ENCODE data around the gene NCKAP5. TPM values are rescaled to one million over a fixed set of nuclear protein-coding genes. Genes with fewer than 3 reads are reported as not detected.

NCKAP5 gene
- polyA plus RNA-seq, 2 of the 4 experiments (the other 2 are of a cell fraction): 3.0 to 4.1 TPM

DNA sequence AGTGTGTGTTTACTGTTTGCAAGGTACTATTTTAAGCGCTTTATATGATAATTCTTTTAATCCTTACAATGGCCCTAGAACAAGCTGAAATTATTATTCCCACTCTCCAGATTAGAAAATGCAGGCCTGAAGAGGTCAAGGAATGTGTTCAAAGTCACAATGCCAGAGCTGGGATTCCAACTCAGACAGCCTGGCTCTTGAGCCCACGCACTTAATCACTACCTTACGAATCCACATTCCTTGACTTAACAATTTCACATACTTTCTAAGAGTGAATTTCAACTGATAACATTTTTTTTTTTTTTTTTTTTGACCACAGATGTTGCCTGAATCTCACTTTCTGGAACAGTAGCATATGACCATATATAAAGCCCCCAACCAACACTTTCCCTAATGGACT is 400.3 kb downstream of the NCKAP5 start:
- POLR2A ChIA-PET: no interaction called here
- Histone ChIP-seq H3K4me1 (peaks cover 10% of the 10 kb centered on the region), H3K4me2 (no peak overlapping the region), H3K27ac (no peak overlapping the region), H3K4me3 (no peak overlapping the region), H3K9me3 (no peaks in the 10 kb centered on the region)
- no peak for TF ChIP-seq EP300 (IDR thresholded peaks at IDR 0.05)
- no peak for TF ChIP-seq FOSB (CRISPR knock-in tag; IDR thresholded peaks at IDR 0.05)
- no peak for TF ChIP-seq ATOH8 (CRISPR knock-in tag; IDR thresholded peaks at IDR 0.05; ENCODE audit: low read depth)
- TF ChIP-seq PHF8 (IDR thresholded peaks at IDR 0.05; ENCODE audit: borderline replicate concordance, low read depth): no peak
- no peak for TF ChIP-seq KDM1A (IDR thresholded peaks at IDR 0.05; ENCODE audit: low read depth)
- TF ChIP-seq HOXB13 (CRISPR knock-in tag; IDR thresholded peaks at IDR 0.05; ENCODE audit: low read depth): no peak
- TF ChIP-seq NFE2L2 (conservative IDR thresholded peaks at IDR 0.05; ENCODE audit: low read length): no peak
- no peak for TF ChIP-seq POLR2AphosphoS2 (conservative IDR thresholded peaks at IDR 0.05; ENCODE audit: low read length)
- TF ChIP-seq NPAS2 (CRISPR knock-in tag; IDR thresholded peaks at IDR 0.05; ENCODE audit: borderline replicate concordance): no peak
- no peak for TF ChIP-seq TFCP2L1 (CRISPR knock-in tag; IDR thresholded peaks at IDR 0.05)
- TF ChIP-seq JUN (IDR thresholded peaks at IDR 0.05): no peak
- no peak for TF ChIP-seq FOSL2 (IDR thresholded peaks at IDR 0.05)
- no peak for TF ChIP-seq FOSL2 (CRISPR knock-in tag; IDR thresholded peaks at IDR 0.05)
- TF ChIP-seq CBX8 (IDR thresholded peaks at IDR 0.05): no peak
- no peak for TF ChIP-seq BHLHE40 (IDR thresholded peaks at IDR 0.05; ENCODE audit: low read depth, low read length)
- no peak for TF ChIP-seq TP53 (CRISPR knock-in tag; IDR thresholded peaks at IDR 0.05)
- ATAC-seq (no peak), FAIRE-seq (no peak), DNase-seq (ENCODE audit: low read depth in 1 of 2, low spot score in 1 of 2) (no peak)
- CTCF ChIA-PET: interaction anchor here (0.6 to 1.5 kb wide), 3 partner anchors 244 to 621 kb away, joined by 4 to 6 read pairs (median 4); no protein-coding TSS in a partner anchor
- WGBS (ENCODE audit: missing lambda C conversion rate): 84% methylated on average over 3 of the region's 3 CpGs

- CTCF ChIA-PET: interaction anchor here (0.5 to 1.5 kb wide), 4 partner anchors 12 to 620 kb away, joined by 4 read pairs; no protein-coding TSS in a partner anchor
- 48% methylated on average over 3 of the region's 3 CpGs for WGBS (ENCODE audit: missing lambda C conversion rate)
- H3K27ac ChIP-seq: no peak overlapping the region
- no peak for FAIRE-seq
- TF ChIP-seq BHLHE40 (IDR thresholded peaks at IDR 0.05; ENCODE audit: low read depth, low read length) (no peak), HOXB13 (CRISPR knock-in tag; IDR thresholded peaks at IDR 0.05; ENCODE audit: low read depth) (no peak), SREBF2 (IDR thresholded peaks at IDR 0.05) (no peak), NPAS2 (CRISPR knock-in tag; IDR thresholded peaks at IDR 0.05; ENCODE audit: borderline replicate concordance) (no peak), FOSL2 (IDR thresholded peaks at IDR 0.05) (no peak), FOSL2 (CRISPR knock-in tag; IDR thresholded peaks at IDR 0.05) (no peak), CHD2 (IDR thresholded peaks at IDR 0.05; ENCODE audit: low read length, partially characterized antibody) (no peak), CHD4 (IDR thresholded peaks at IDR 0.05; ENCODE audit: borderline replicate concordance) (no peak), ATOH8 (CRISPR knock-in tag; IDR thresholded peaks at IDR 0.05; ENCODE audit: low read depth) (no peak), RCOR1 (IDR thresholded peaks at IDR 0.05; ENCODE audit: low read depth, low read length) (no peak), ZSCAN20 (CRISPR knock-in tag; IDR thresholded peaks at IDR 0.05) (no peak), SMC3 (IDR thresholded peaks at IDR 0.05) (no peak), RAD21 (conservative IDR thresholded peaks at IDR 0.05 in 1 of 2, IDR thresholded peaks at IDR 0.05 in 1 of 2) (no peak), PBX3 (IDR thresholded peaks at IDR 0.05) (no peak), CBX2 (IDR thresholded peaks at IDR 0.05; ENCODE audit: borderline replicate concordance, low read depth) (no peak), RNF2 (IDR thresholded peaks at IDR 0.05; ENCODE audit: borderline replicate concordance, low read depth) (no peak), MAFK (IDR thresholded peaks at IDR 0.05; ENCODE audit: partially characterized antibody) (no peak)
- H3K4me2 ChIP-seq: no peak overlapping the region
- DNase-seq (ENCODE audit: low read depth in 1 of 2, low spot score in 1 of 2): no peak
- H3K4me3 ChIP-seq: no peak overlapping the region
- POLR2A ChIA-PET: no interaction called here
- H3K4me1 ChIP-seq: peaks cover 10% of the 10 kb centered on the region
- no peak for ATAC-seq
- H3K9me3 ChIP-seq: no peaks in the 10 kb centered on the region
These were observed 401.0 kb downstream of the NCKAP5 start for GRCh38 chr2:133167223-133167622.

Measured in A549 (cell line).